ENCODE data around the gene ARL5A.
A peak's percentile ranks its signal among the peaks of the same experiment; 100 is the strongest.
"Not testable (repeated sequence)": the region's sequence is repeated elsewhere in the genome, so short reads cannot be mapped to it uniquely, and the experiment has no call there.

ARL5A gene

GRCh38 chr2:151828143-151828889, at the start of gene ARL5A:
Gene ARL5A, minus strand, starts transcription at chr2:151828421. Its CDS starts 245 bp downstream, at chr2:151828176.
- DNase-seq (ENCODE audit: low spot score) = peak; percentile 95

GRCh38 chr2:151875631-151876030, 47.4 kb upstream of the ARL5A start:
- DNase-seq (ENCODE audit: low spot score) = not testable (repeated sequence)

- DNase-seq (ENCODE audit: low spot score) = no peak
Observed at GRCh38 chr2:151872463-151872862, 44.2 kb upstream of the ARL5A start.

GRCh38 chr2:151869291-151869690, 41.1 kb upstream of the ARL5A start:
- no peak for DNase-seq (ENCODE audit: low spot score)

GRCh38 chr2:151862700-151863099, 34.5 kb upstream of the ARL5A start:
- DNase-seq (ENCODE audit: low spot score) = no peak

- no peak for DNase-seq (ENCODE audit: low spot score)
Observed at GRCh38 chr2:151861174-151861573, 33.0 kb upstream of the ARL5A start.

GRCh38 chr2:151860613-151861146, 32.5 kb upstream of the ARL5A start:
- no peak for DNase-seq (ENCODE audit: low spot score)

GRCh38 chr2:151860210-151860609, 32.0 kb upstream of the ARL5A start:
- no peak for DNase-seq (ENCODE audit: low spot score)

GRCh38 chr2:151857650-151858049, 29.4 kb upstream of the ARL5A start:
- no peak for DNase-seq (ENCODE audit: low spot score)

GRCh38 chr2:151855111-151855510, 26.9 kb upstream of the ARL5A start:
- no peak for DNase-seq (ENCODE audit: low spot score)

- no peak for DNase-seq (ENCODE audit: low spot score)
Observed at GRCh38 chr2:151853070-151853758, 25.0 kb upstream of the ARL5A start.

GRCh38 chr2:151852260-151853069, 24.2 kb upstream of the ARL5A start:
- no peak for DNase-seq (ENCODE audit: low spot score)

GRCh38 chr2:151851761-151852160, 23.5 kb upstream of the ARL5A start:
- DNase-seq (ENCODE audit: low spot score) = no peak

GRCh38 chr2:151849413-151850010, 21.3 kb upstream of the ARL5A start:
- DNase-seq (ENCODE audit: low spot score) = no peak

GRCh38 chr2:151845884-151846283, 17.7 kb upstream of the ARL5A start:
- no peak for DNase-seq (ENCODE audit: low spot score)

- no peak for DNase-seq (ENCODE audit: low spot score)
Observed at GRCh38 chr2:151845481-151845880, 17.3 kb upstream of the ARL5A start.

- DNase-seq (ENCODE audit: low spot score) = no peak
Observed at GRCh38 chr2:151844211-151844896, 16.1 kb upstream of the ARL5A start.

- DNase-seq (ENCODE audit: low spot score) = no peak
Observed at GRCh38 chr2:151843691-151844061, 15.5 kb upstream of the ARL5A start.

GRCh38 chr2:151842830-151843690, 14.8 kb upstream of the ARL5A start:
- no peak for DNase-seq (ENCODE audit: low spot score)

- DNase-seq (ENCODE audit: low spot score) = no peak
Observed at GRCh38 chr2:151841047-151841424, 12.8 kb upstream of the ARL5A start.

Measured in activated CD4-positive, alpha-beta T cell treated with anti-CD3 and anti-CD28 coated beads, Interleukin-2, Interleukin-4, amounts not matched to agents 100 ng/mL and 50 ng/mL, durations not matched to agents 16 hours and 8 hours (primary cell).